ENCODE data around the gene PHYKPL.

GRCh38 chr5:178174456-178174855, 58.1 kb downstream of the PHYKPL start:
- TF ChIP-seq CTCF (IDR thresholded peaks at IDR 0.05) (no peak), POLR2A (IDR thresholded peaks at IDR 0.05) (no peak), POLR2AphosphoS5 (IDR thresholded peaks at IDR 0.05) (no peak)

Measured in prostate gland (tissue), 2 donors.